PC-9 (cell line): ENCODE data around the gene ZIC5. TPM values are rescaled to one million over a fixed set of nuclear protein-coding genes. Genes with fewer than 3 reads are reported as not detected.
A peak's percentile ranks its signal among the peaks of the same experiment; 100 is the strongest.

Source experiments
- BruUV-seq: library from RNA; stranded (reverse); fragments of 400-500 nt; replicated peaks from 2 replicates; lab custom pipeline; 2021; lab: Mats Ljungman, UMichigan
- CTCF ChIA-PET: fragments of 300-600 bp; sonication (Branson Sonifier 250); formaldehyde crosslinking; loops from one replicate; lab custom pipeline; 2022; ENCODE audit warnings: antibody characterized with exemption; lab: Charles Lee
- POLR2A ChIA-PET: fragments of 300-600 bp; sonication (Branson Sonifier 250); formaldehyde crosslinking; loops from one replicate; lab custom pipeline; 2022; ENCODE audit warnings: antibody characterized with exemption; ENCODE audit not compliant: unreplicated experiment; lab: Charles Lee
- DNase-seq, 2 experiments: peaks; one replicate each; pipeline versions ENCODE4 v3.0.0 to v3.0.0-alpha.2; 2015 to 2022; ENCODE audit warnings: mixed read lengths in 1 of 2
- H2AFZ ChIP-seq: fragments of 200-600 bp; sonication (generic); 2 replicates; pipeline ENCODE4 v1.8.1; 2017; ENCODE audit warnings: antibody characterized with exemption
- H3F3A ChIP-seq: fragments of 200-600 bp; sonication (generic); 2 replicates; pipeline ENCODE4 v1.8.1; 2017; ENCODE audit warnings: antibody characterized with exemption, mild to moderate bottlenecking, low read depth; ENCODE audit not compliant: insufficient read depth
- H3K27ac ChIP-seq: fragments of 200-600 bp; sonication (generic); 2 replicates; pipeline ENCODE4 v1.6.1; 2016; ENCODE audit warnings: mixed run types
- H3K27me3 ChIP-seq: fragments of 200-600 bp; sonication (generic); 2 replicates; pipeline ENCODE4 v1.6.1; 2016; ENCODE audit warnings: low read depth, mixed run types; ENCODE audit not compliant: insufficient read depth
- H3K36me3 ChIP-seq: fragments of 200-600 bp; sonication (generic); 2 replicates; pipeline ENCODE4 v1.6.1; 2016; ENCODE audit warnings: low read depth, mixed run types
- H3K4me1 ChIP-seq: fragments of 200-600 bp; sonication (generic); replicated peaks from 2 replicates; pipeline ENCODE4 v1.6.1; 2016; ENCODE audit warnings: mixed run types; ENCODE audit not compliant: insufficient read depth
- H3K4me2 ChIP-seq: fragments of 200-600 bp; sonication (generic); 2 replicates; pipeline ENCODE4 v1.6.1; 2017; ENCODE audit warnings: mixed run types
- H3K4me3 ChIP-seq: fragments of 200-600 bp; sonication (generic); 2 replicates; pipeline ENCODE4 v1.6.1; 2016; ENCODE audit warnings: mixed run types
- H3K79me2 ChIP-seq: fragments of 200-600 bp; sonication (generic); 2 replicates; pipeline ENCODE4 v1.6.1; 2017; ENCODE audit warnings: low read depth, mixed run types
- H3K9me2 ChIP-seq: fragments of 200-600 bp; sonication (generic); 2 replicates; pipeline ENCODE4 v1.8.1; 2017; ENCODE audit warnings: mild to moderate bottlenecking; ENCODE audit not compliant: insufficient read depth
- H3K9me3 ChIP-seq: fragments of 200-600 bp; sonication (generic); 2 replicates; pipeline ENCODE4 v1.8.1; 2016; ENCODE audit warnings: low read depth; ENCODE audit not compliant: insufficient read depth
- H4K20me1 ChIP-seq: fragments of 200-600 bp; sonication (generic); 2 replicates; pipeline ENCODE4 v1.8.1; 2017; ENCODE audit not compliant: insufficient read depth
- CTCF ChIP-seq: fragments of 200-600 bp; sonication (generic); conservative IDR thresholded peaks from 2 replicates; pipeline ENCODE4 v1.6.1; 2017; ENCODE audit warnings: mixed run types, antibody characterized with exemption, mild to moderate bottlenecking, moderate library complexity
- EZH2 ChIP-seq: fragments of 200-600 bp; sonication (generic); IDR thresholded peaks from 2 replicates; pipeline ENCODE4 v1.8.0; 2017; ENCODE audit warnings: antibody characterized with exemption, low read depth
- intact Hi-C: fragments of 100-400 bp; cut with micrococcal nuclease; formaldehyde crosslinking; loops from one replicate; pipeline ENCODE4 v1.10.0; 2022; ENCODE audit not compliant: unreplicated experiment
- total RNA-seq: library from RNA; stranded (reverse); gene quantifications from 2 replicates; pipeline ENCODE4 v1.2.3, GENCODE V29; 2021

ZIC5 gene
- total RNA-seq, 1 experiment from 2014 or later, result 0.61 TPM

GRCh38 chr13:99979453-99980200 is 8.1 kb upstream of the ZIC5 start:
- no peak for TF ChIP-seq CTCF
- TF ChIP-seq EZH2, result no peak
- Histone ChIP-seq H3K4me1 (peaks cover 13% of the 10 kb centered on the region), H3K4me2 (peak overlapping the region; percentile 93), H3K27ac (no peak overlapping the region), H3K27me3 (no peaks in the 10 kb centered on the region), H3K36me3 (no peaks in the 10 kb centered on the region), H3F3A (peaks cover 4% of the 10 kb centered on the region; the same call in 1 of the 2 replicates), H3K79me2 (peaks cover 23% of the 10 kb centered on the region), H3K9me3 (no peaks in the 10 kb centered on the region), H3K9me2 (no peaks in the 10 kb centered on the region), H4K20me1 (peaks cover 7% of the 10 kb centered on the region; the same call in 1 of the 2 replicates), H3K4me3 (peak overlapping the region; percentile 98), H2AFZ (peak overlapping the region; percentile 83)
- POLR2A ChIA-PET, result interaction anchor here (1.8 kb wide), 1 partner anchor 9 kb away, joined by 14 read pairs; no protein-coding TSS in a partner anchor
- CTCF ChIA-PET, result interaction anchor here (0.5 to 0.6 kb wide), 2 partner anchors 258 to 414 kb away, joined by 3 to 6 read pairs; no protein-coding TSS in a partner anchor
- peak; percentile 46 to 54 for DNase-seq
- intact Hi-C loops, result loop anchor here (1.0 to 10.0 kb wide), 4 partner anchors 110 to 537 kb away; partner anchors contain the start of gene PCCA
- BruUV-seq, result TSS peak; percentile 35

- Histone ChIP-seq H4K20me1 (peaks cover under 1% of the 10 kb centered on the region; the same call in 1 of the 2 replicates), H2AFZ (peak overlapping the region; percentile 83), H3K27ac (no peak overlapping the region), H3K4me1 (peaks cover 7% of the 10 kb centered on the region), H3K4me3 (peak overlapping the region; percentile 98), H3K36me3 (no peaks in the 10 kb centered on the region), H3K4me2 (peak overlapping the region; percentile 93), H3K27me3 (no peaks in the 10 kb centered on the region), H3F3A (peaks cover 4% of the 10 kb centered on the region; the same call in 1 of the 2 replicates), H3K9me3 (no peaks in the 10 kb centered on the region), H3K79me2 (peaks cover 16% of the 10 kb centered on the region), H3K9me2 (no peaks in the 10 kb centered on the region)
- TF ChIP-seq EZH2 (no peak), CTCF (no peak)
- intact Hi-C loops, result no loop called here
- BruUV-seq, result no TSS peak
- DNase-seq, result no peak
- POLR2A ChIA-PET, result no interaction called here
- CTCF ChIA-PET, result no interaction called here
Observed at GRCh38 chr13:99978799-99979452, 7.4 kb upstream of the ZIC5 start.

GRCh38 chr13:99977912-99978798 is 6.6 kb upstream of the ZIC5 start:
- TF ChIP-seq CTCF, result no peak
- no peak for TF ChIP-seq EZH2
- no peak for DNase-seq
- ChIA-PET CTCF (no interaction called here), POLR2A (no interaction called here)
- peaks cover 4% of the 10 kb centered on the region; the same call in 1 of the 2 replicates for H3F3A ChIP-seq
- intact Hi-C loops, result no loop called here
- peak overlapping the region; percentile 93; the same call in 1 of the 2 replicates for H3K4me2 ChIP-seq
- H3K4me3 ChIP-seq, result peak overlapping the region; percentile 98; the same call in 1 of the 2 replicates
- peaks cover 8% of the 10 kb centered on the region for H3K79me2 ChIP-seq
- BruUV-seq, result no TSS peak
- H3K27me3 ChIP-seq, result no peaks in the 10 kb centered on the region
- no peaks in the 10 kb centered on the region for H3K9me3 ChIP-seq
- H3K27ac ChIP-seq, result no peak overlapping the region
- no peaks in the 10 kb centered on the region for H3K36me3 ChIP-seq
- no peak overlapping the region for H2AFZ ChIP-seq
- peaks cover 7% of the 10 kb centered on the region for H3K4me1 ChIP-seq
- H3K9me2 ChIP-seq, result no peaks in the 10 kb centered on the region
- H4K20me1 ChIP-seq, result no peaks in the 10 kb centered on the region
